Peyer's patch (tissue), 4 donors: ENCODE results near the gene B3GAT1. TPM values are rescaled to one million over a fixed set of nuclear protein-coding genes. Genes with fewer than 3 reads are reported as not detected.
"Not testable (repeated sequence)": the region's sequence is repeated elsewhere in the genome, so short reads cannot be mapped to it uniquely, and the experiment has no call there.

Source experiments
- DNase-seq, 3 donors: peaks; one replicate each; pipeline ENCODE4 v3.0.0-alpha.2; 2017 to 2019
- H3K27ac ChIP-seq, 4 donors: fragments of 200-600 bp; sonication (generic); one replicate each; pipeline ENCODE4 v1.5.1; 2016 to 2019
- H3K27me3 ChIP-seq, 2 donors: fragments of 200-600 bp; sonication (generic); one replicate each; pipeline ENCODE4 v1.5.1; 2019
- H3K36me3 ChIP-seq, 3 donors: fragments of 200-600 bp; sonication (generic); one replicate each; pipeline ENCODE4 v1.5.1; 2016 to 2019
- H3K4me1 ChIP-seq, 4 donors: fragments of 200-600 bp; sonication (generic); one replicate each; pipeline ENCODE4 v1.5.1; 2016 to 2019
- H3K4me3 ChIP-seq, 4 donors: fragments of 200-600 bp; sonication (generic); 1 replicate in 3 of 4; 2 replicates in 1 of 4; pipeline ENCODE4 v1.5.1; 2016 to 2019; ENCODE audit warnings: mild to moderate bottlenecking in 1 of 4
- H3K9me3 ChIP-seq, 4 donors: fragments of 200-600 bp; sonication (generic); one replicate each; pipeline ENCODE4 v1.5.1; 2016 to 2019; ENCODE audit warnings: mild to moderate bottlenecking in 1 of 4
- CTCF ChIP-seq, 6 experiments: fragments of 450-650 bp in 4 of 6; fragments of 200-600 bp in 2 of 6; sonication (generic) in 1 of 6; IDR thresholded peaks; one replicate each; pipeline ENCODE4 v1.5.1; 2017 to 2019; ENCODE audit warnings: antibody characterized with exemption in 6 of 6, mild to moderate bottlenecking in 3 of 6, moderate library complexity in 1 of 6
- POLR2A ChIP-seq, 2 donors: fragments of 450-650 bp; IDR thresholded peaks; one replicate each; pipeline ENCODE4 v1.5.1; 2017; ENCODE audit warnings: antibody characterized with exemption in 2 of 2, mild to moderate bottlenecking in 2 of 2, moderate library complexity in 2 of 2
- total RNA-seq, 4 donors: library from RNA; depleted of rRNA; stranded (reverse); fragments of >200 nt; gene quantifications; one replicate each; pipeline ENCODE4 v1.1.0, GENCODE V29; 2016

B3GAT1 gene
- total RNA-seq, 4 donors from 2014 or later, result 0.35 to 3.3 (median 0.54) TPM; not detected in 1

GRCh38 chr11:134346101-134346975, 65.7 kb downstream of the B3GAT1 start:
- DNase-seq, result no peak
- H3K4me3 ChIP-seq, result no peak overlapping the region
- H3K9me3 ChIP-seq, result no peaks in the 10 kb centered on the region
- no peaks in the 10 kb centered on the region for H3K4me1 ChIP-seq
- H3K27me3 ChIP-seq, result no peaks in the 10 kb centered on the region
- TF ChIP-seq POLR2A (IDR thresholded peaks at IDR 0.05), result no peak
- TF ChIP-seq CTCF (IDR thresholded peaks at IDR 0.05), result no peak
- no peak overlapping the region for H3K27ac ChIP-seq
- no peaks in the 10 kb centered on the region for H3K36me3 ChIP-seq

- Histone ChIP-seq H3K4me3 (no peak overlapping the region), H3K27ac (no peak overlapping the region), H3K4me1 (peaks cover 0 to 5% (median 0%) of the 10 kb centered on the region in 4 donors), H3K36me3 (no peaks in the 10 kb centered on the region), H3K9me3 (no peaks in the 10 kb centered on the region), H3K27me3 (no peaks in the 10 kb centered on the region)
- DNase-seq, result no peak
- TF ChIP-seq CTCF (IDR thresholded peaks at IDR 0.05), result no peak
- TF ChIP-seq POLR2A (IDR thresholded peaks at IDR 0.05), result no peak
Observed at GRCh38 chr11:134345237-134345550, 66.8 kb downstream of the B3GAT1 start.

DNA sequence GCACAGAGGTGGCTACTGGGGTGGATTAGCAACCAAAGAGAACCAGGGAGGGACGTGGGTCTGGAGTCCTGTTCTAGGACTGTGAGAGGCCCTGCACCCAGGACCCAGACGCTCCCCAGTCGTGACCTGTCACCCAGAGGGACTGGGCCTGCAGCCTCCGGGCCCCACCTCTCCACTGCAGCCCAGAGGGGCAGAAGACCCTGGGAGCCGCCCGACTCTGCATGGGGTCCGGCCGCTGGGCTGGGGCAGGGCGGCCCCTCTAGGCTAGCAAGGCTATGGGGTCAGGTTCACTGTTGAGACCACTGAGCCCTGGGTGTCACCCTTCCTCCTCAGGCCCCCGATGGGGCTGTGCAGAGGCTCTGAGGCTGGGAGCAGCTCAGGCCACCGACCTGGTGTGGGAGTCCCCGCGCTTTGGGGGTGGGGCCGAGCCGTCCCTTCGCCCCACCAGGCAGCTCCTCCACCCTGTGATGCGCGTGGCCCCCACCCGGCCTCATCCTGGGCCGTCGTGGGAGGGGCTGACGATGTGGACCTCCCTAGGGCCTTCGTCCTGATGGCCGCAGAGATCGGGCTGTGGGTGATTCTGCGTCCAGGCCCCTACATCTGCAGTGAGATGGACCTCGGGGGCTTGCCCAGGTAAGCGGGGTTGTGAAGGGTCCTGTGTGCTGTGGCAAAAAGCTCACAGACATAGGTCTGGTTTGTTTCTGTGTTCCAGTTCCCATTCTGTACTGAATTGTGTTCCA, 67.4 kb downstream of the B3GAT1 start:
- DNase-seq, H3K4me3 ChIP-seq, H3K9me3 ChIP-seq: not testable (repeated sequence)

DNA sequence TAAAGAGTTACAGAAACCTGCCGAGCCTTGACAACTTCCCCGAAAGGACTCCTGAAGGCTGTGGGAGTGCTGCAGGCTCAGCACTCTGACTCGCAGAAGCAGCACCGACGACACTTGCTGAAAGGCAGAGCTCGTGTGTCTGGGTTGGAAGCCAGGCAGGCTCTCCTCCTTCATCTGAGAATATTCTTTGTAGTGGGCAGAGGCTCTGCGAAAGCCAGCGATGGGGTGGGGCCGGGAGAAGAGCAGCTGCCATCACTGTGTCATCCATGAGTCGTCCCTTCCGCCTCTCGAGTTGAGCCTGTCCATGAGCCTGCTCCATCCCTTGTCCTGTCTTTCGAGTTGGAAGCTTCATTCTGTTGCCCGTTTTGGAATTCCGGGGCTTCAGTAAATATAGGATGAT, 68.4 kb downstream of the B3GAT1 start:
- peaks cover 0 to 6% (median 0%) of the 10 kb centered on the region in 4 donors for H3K4me1 ChIP-seq
- H3K4me3 ChIP-seq, result no peak overlapping the region
- DNase-seq, result no peak
- no peaks in the 10 kb centered on the region for H3K36me3 ChIP-seq
- no peak overlapping the region for H3K27ac ChIP-seq
- no peak for TF ChIP-seq POLR2A (IDR thresholded peaks at IDR 0.05)
- no peak for TF ChIP-seq CTCF (IDR thresholded peaks at IDR 0.05)
- H3K9me3 ChIP-seq, result no peaks in the 10 kb centered on the region
- no peaks in the 10 kb centered on the region for H3K27me3 ChIP-seq

More for the DNA sequence above, 67.4 kb downstream of the B3GAT1 start:
- H3K36me3 ChIP-seq, H3K4me1 ChIP-seq, H3K27ac ChIP-seq, H3K27me3 ChIP-seq: not testable (repeated sequence)

DNA sequence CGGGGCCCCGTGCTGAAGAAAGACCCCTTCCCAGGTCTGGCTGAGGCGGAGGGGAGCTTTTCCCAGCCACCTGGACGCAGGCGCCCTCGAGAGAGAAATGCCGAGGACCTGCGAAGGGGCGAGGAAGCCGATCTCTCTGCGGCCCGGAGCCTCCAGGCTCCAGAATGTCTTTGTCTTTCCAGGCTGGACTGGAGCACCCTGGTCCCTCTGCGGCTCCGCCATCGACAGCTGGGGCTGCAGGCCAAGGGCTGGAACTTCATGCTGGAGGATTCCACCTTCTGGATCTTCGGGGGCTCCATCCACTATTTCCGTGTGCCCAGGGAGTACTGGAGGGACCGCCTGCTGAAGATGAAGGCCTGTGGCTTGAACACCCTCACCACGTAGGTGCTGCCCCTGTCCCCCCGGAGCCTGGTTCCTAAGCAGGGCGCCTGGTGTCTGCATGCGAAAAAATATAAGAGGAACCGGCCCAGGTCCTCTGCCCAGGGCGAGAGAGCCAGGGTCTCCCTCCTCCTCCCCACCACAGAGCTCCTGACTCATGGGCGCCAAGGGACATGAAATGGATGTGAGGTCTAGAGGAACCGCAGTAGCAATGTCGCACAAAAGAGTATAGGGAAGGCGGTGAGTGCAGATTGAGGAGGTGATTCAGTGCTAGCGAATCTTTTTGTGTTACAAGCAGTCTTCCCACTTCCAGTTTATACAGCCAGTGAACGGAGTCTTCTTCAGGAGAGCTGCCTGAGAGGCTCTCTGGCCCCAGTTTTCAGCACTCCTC, 69.3 kb downstream of the B3GAT1 start:
- TF ChIP-seq POLR2A (IDR thresholded peaks at IDR 0.05), result no peak
- TF ChIP-seq CTCF (IDR thresholded peaks at IDR 0.05), result no peak
- H3K27ac ChIP-seq, result no peak overlapping the region

More for the DNA sequence above, 69.3 kb downstream of the B3GAT1 start:
- Histone ChIP-seq H3K27me3 (no peaks in the 10 kb centered on the region), H3K9me3 (no peaks in the 10 kb centered on the region), H3K4me3 (no peak overlapping the region), H3K36me3 (no peaks in the 10 kb centered on the region), H3K4me1 (peaks cover 0 to 6% (median 0%) of the 10 kb centered on the region in 4 donors)
- no peak for DNase-seq
